Heart left ventricle (tissue), 16 donors: ENCODE measurements around the gene CX3CL1. TPM values are rescaled to one million over a fixed set of nuclear protein-coding genes. Genes with fewer than 3 reads are reported as not detected.

Source experiments
- ATAC-seq, 4 donors: fragments of 200-7000 bp; cut with Tn5 transposase; one replicate each; pipeline ENCODE4 v1.9.1; 2020 to 2022; ENCODE audit warnings: moderate library complexity in 4 of 4, mild to moderate bottlenecking in 3 of 4, moderate number of reproducible peaks in 1 of 4
- DNase-seq, 5 donors: peaks; one replicate each; pipeline ENCODE4 v3.0.0-alpha.2; 2020
- H3K27ac ChIP-seq, 12 donors: fragments of 200-600 bp; sonication (generic) in 4 of 12; one replicate each; pipeline versions ENCODE4 v1.5.0 to v1.8.0; 2016 to 2022; ENCODE audit warnings: mild to moderate bottlenecking in 2 of 12
- H3K27me3 ChIP-seq, 9 donors: fragments of 200-600 bp; sonication (generic) in 2 of 9; one replicate each; pipeline versions ENCODE4 v1.5.1 to v1.8.0; 2016 to 2022; ENCODE audit warnings: mild to moderate bottlenecking in 3 of 9
- H3K36me3 ChIP-seq, 9 donors: fragments of 200-600 bp; sonication (generic) in 2 of 9; one replicate each; pipeline versions ENCODE4 v1.5.0 to v1.8.0; 2018 to 2022; ENCODE audit warnings: mild to moderate bottlenecking in 2 of 9
- H3K4me1 ChIP-seq, 12 donors: fragments of 200-600 bp; sonication (generic) in 4 of 12; one replicate each; pipeline versions ENCODE4 v1.5.0 to v1.8.0; 2016 to 2022; ENCODE audit warnings: mild to moderate bottlenecking in 3 of 12
- H3K4me3 ChIP-seq, 12 donors: fragments of 200-600 bp; sonication (generic) in 4 of 12; one replicate each; pipeline versions ENCODE4 v1.5.0 to v1.8.0; 2017 to 2022; ENCODE audit warnings: mild to moderate bottlenecking in 9 of 12, moderate library complexity in 4 of 12
- H3K9me3 ChIP-seq, 12 donors: fragments of 200-600 bp; sonication (generic) in 4 of 12; one replicate each; pipeline versions ENCODE4 v1.5.0 to v1.8.0; 2016 to 2022; ENCODE audit warnings: mild to moderate bottlenecking in 1 of 12
- POLR2A ChIP-seq, 2 donors: fragments of 450-650 bp; IDR thresholded peaks; one replicate each; pipeline ENCODE4 v1.6.1; 2017; ENCODE audit warnings: antibody characterized with exemption in 2 of 2, mild to moderate bottlenecking in 2 of 2, moderate library complexity in 2 of 2
- WGBS, 4 donors: extraction: QIAGEN DNeasy Blood & Tissue Kit in 2 of 4; methylation state at CpG; one replicate each; pipeline versions ENCODE4 v1.1.5 to v1.1.7; 2013 to 2018; 5-methylcytosine and 5-hydroxymethylcytosine counted together
- intact Hi-C, 10 donors: fragments of 100-400 bp; cut with DNase I; formaldehyde crosslinking; loops; one replicate each; pipeline versions ENCODE4 v1.11.1 to v1.14.2; 2022
- polyA plus RNA-seq, 2 donors: library from polyadenylated mRNA; stranded (reverse); fragments of 200-250 nt; gene quantifications; one replicate each; pipeline ENCODE4 v1.2.3, GENCODE V29; 2013
- total RNA-seq, 9 donors: library from RNA; depleted of rRNA in 2 of 9; stranded (reverse); fragments of >200 nt in 2 of 9; fragmentation: NEBNext Ultra II Directional in 3 of 9; extraction: Animal tissue kit (Norgen Biotek cat#: 25700) in 3 of 9; gene quantifications; one replicate each; pipeline versions ENCODE4 v1.1.0 to v1.2.4, GENCODE V29; 2016 to 2023
- TF ChIP-seq, protein P1 (sequence below), 12 donors: fragments of 200-600 bp; sonication (generic) in 4 of 12; IDR thresholded peaks; one replicate each; pipeline versions ENCODE4 v1.5.0 to v1.8.0; 2018 to 2022; ENCODE audit warnings: antibody characterized with exemption in 12 of 12, mild to moderate bottlenecking in 5 of 12
- donor health status: ischemic (EF 13 %, LVEDD 7.1; RV severe dilation, severe dysfunction).
- donor health status: healthy with polysubstance abuse.
- donor health status: DM: no; HTN: yes; CAD: no.
- donor health status: DM: no; HTN: no; CAD: no.
- donor health status: ischemic (EF 25% LVEDD 6.9; RV normal size, moderate dysfunction).
- donor health status: ischemic (EF 25% LVEDD 5.7; RV mildly dilated, moderate dysfunction).
- donor health status: healthy.
- donor health status: DM: yes; HTN: yes; CAD: no.
- donor health status: ischemic (EF 35%, LVEDD 5.7; RV mildly dilated, moderate dysfunction).
- donor health status: nonischemic (EF 11% LVEDD 7.7; RV severe dilation, severe dysfunction).
- donor health status: DM: yes; HTN: yes; CAD: no.
- donor health status: PGD.
- donor health status: ischemic (EF 29% LVEDD 5.4; RV normal size, mild dysfunction).
- donor health status: nonischemic (EF 23%, LVEDD 6.1; RV moderate dilation, normal function).

The CX3CL1 gene
- total and polyA plus RNA-seq, 11 donors, result 8.3 to 59.5 (median 15.4) TPM

DNA sequence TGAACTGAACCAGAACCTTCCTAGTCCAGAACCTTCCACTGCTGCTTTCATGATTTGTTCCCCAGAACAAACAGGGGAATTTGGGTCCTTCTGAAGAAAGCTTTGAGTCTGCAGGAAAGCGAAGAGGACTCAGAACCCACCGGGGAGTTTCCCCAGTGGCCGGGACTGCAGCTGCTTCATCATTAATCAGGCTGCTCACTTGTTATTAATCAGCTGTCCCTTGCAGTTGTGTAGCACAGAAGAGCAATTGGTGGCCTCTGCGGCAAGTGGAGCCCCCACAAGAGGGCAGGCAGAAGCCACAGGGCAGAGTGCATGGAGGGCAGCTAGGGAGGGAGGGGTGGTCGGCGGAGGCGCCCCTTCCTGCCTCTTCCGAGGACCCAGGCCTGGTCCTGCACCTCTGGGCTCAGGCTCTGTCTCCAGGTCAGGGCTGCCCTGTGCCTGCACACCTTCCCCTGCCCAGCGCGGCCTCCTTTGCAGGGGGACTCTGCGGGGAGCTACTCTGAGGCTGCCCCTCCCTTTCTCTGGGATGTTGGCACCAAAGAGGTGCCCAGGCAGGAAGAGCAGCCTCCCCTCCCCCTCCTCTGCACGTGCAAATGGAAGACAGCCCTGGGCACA is 39.2 kb downstream of the CX3CL1 start:
- H3K4me3 ChIP-seq, result no peak overlapping the region
- WGBS, 4 donors, result 40 to 81% (median 71%) methylated on average over 7 to 12 of the region's 12 CpGs

GRCh38 chr16:57412584-57412983 is 40.3 kb downstream of the CX3CL1 start:
- H3K9me3 ChIP-seq, result no peaks in the 10 kb centered on the region
- intact Hi-C loops, result loop anchor here in 4 of 10 donors (5.0 to 10.0 kb wide), 2 partner anchors 40 to 328 kb away; partner anchors contain the start of gene CX3CL1 (in 2 of the 4)
- no peak overlapping the region for H3K4me3 ChIP-seq
- no peak overlapping the region for H3K27ac ChIP-seq
- DNase-seq (no peak), ATAC-seq (no peak)
- H3K4me1 ChIP-seq, result peaks cover 3 to 39% (median 27%) of the 10 kb centered on the region in 12 donors
- TF ChIP-seq, protein P1, sequence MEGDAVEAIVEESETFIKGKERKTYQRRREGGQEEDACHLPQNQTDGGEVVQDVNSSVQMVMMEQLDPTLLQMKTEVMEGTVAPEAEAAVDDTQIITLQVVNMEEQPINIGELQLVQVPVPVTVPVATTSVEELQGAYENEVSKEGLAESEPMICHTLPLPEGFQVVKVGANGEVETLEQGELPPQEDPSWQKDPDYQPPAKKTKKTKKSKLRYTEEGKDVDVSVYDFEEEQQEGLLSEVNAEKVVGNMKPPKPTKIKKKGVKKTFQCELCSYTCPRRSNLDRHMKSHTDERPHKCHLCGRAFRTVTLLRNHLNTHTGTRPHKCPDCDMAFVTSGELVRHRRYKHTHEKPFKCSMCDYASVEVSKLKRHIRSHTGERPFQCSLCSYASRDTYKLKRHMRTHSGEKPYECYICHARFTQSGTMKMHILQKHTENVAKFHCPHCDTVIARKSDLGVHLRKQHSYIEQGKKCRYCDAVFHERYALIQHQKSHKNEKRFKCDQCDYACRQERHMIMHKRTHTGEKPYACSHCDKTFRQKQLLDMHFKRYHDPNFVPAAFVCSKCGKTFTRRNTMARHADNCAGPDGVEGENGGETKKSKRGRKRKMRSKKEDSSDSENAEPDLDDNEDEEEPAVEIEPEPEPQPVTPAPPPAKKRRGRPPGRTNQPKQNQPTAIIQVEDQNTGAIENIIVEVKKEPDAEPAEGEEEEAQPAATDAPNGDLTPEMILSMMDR (IDR thresholded peaks at IDR 0.05), result no peak
- TF ChIP-seq POLR2A (IDR thresholded peaks at IDR 0.05), result no peak
- H3K27me3 ChIP-seq, result no peaks in the 10 kb centered on the region
- H3K36me3 ChIP-seq, result no peaks in the 10 kb centered on the region
- WGBS, 4 donors, result 93 to 100% (median 95%) methylated on average over 2 to 9 of the region's 9 CpGs

More for the DNA sequence above, 39.2 kb downstream of the CX3CL1 start:
- Histone ChIP-seq H3K27me3 (no peaks in the 10 kb centered on the region), H3K4me1 (peaks cover 0 to 27% (median 16%) of the 10 kb centered on the region in 12 donors), H3K9me3 (no peaks in the 10 kb centered on the region), H3K27ac (no peak overlapping the region), H3K36me3 (no peaks in the 10 kb centered on the region)
- ATAC-seq (no peak), DNase-seq (no peak)
- intact Hi-C loops, result loop anchor here in 4 of 10 donors (5.0 to 10.0 kb wide), 2 partner anchors 39 to 327 kb away; partner anchors contain the start of gene CX3CL1 (in 2 of the 4)
- TF ChIP-seq, protein P1 (IDR thresholded peaks at IDR 0.05), result no peak
- no peak for TF ChIP-seq POLR2A (IDR thresholded peaks at IDR 0.05)

- ATAC-seq (no peak), DNase-seq (no peak)
- intact Hi-C loops, result loop anchor here in 4 of 10 donors (5.0 to 10.0 kb wide), 2 partner anchors 41 to 329 kb away; partner anchors contain the start of gene CX3CL1 (in 2 of the 4)
- Histone ChIP-seq H3K9me3 (no peaks in the 10 kb centered on the region), H3K4me3 (no peak overlapping the region), H3K36me3 (no peaks in the 10 kb centered on the region), H3K4me1 (peaks cover 3 to 43% (median 29%) of the 10 kb centered on the region in 12 donors), H3K27me3 (no peaks in the 10 kb centered on the region), H3K27ac (no peak overlapping the region)
- 87 to 97% (median 91%) methylated on average over 4 to 5 of the region's 5 CpGs for WGBS, 4 donors
- TF ChIP-seq, protein P1 (IDR thresholded peaks at IDR 0.05), result no peak
- no peak for TF ChIP-seq POLR2A (IDR thresholded peaks at IDR 0.05)
Observed at GRCh38 chr16:57413301-57413730, 41.0 kb downstream of the CX3CL1 start.

GRCh38 chr16:57413733-57414132 is 41.4 kb downstream of the CX3CL1 start:
- WGBS, 4 donors, result 78 to 90% (median 81%) methylated on average over 5 to 7 of the region's 7 CpGs
- H3K9me3 ChIP-seq, result no peaks in the 10 kb centered on the region
- no peak overlapping the region for H3K4me3 ChIP-seq
- intact Hi-C loops, result loop anchor here in 4 of 10 donors (2.0 to 10.0 kb wide), 3 partner anchors 37 to 329 kb away; partner anchors contain the start of gene CX3CL1 (in 2 of the 4)
- no peaks in the 10 kb centered on the region for H3K36me3 ChIP-seq
- peaks cover 7 to 43% (median 30%) of the 10 kb centered on the region in 12 donors for H3K4me1 ChIP-seq
- no peak overlapping the region for H3K27ac ChIP-seq
- no peak for DNase-seq
- ATAC-seq, result no peak
- TF ChIP-seq, protein P1 (IDR thresholded peaks at IDR 0.05), result no peak
- TF ChIP-seq POLR2A (IDR thresholded peaks at IDR 0.05), result no peak
- no peaks in the 10 kb centered on the region for H3K27me3 ChIP-seq
